Heart right ventricle (tissue), 16 donors: Measurements from ENCODE around the gene AIM2. TPM values are rescaled to one million over a fixed set of nuclear protein-coding genes. Genes with fewer than 3 reads are reported as not detected.

Source experiments
- ATAC-seq, 8 donors: fragments of 200-7000 bp; cut with Tn5 transposase; one replicate each; pipeline ENCODE4 v1.9.1; 2020; ENCODE audit warnings: mild to moderate bottlenecking in 8 of 8, moderate library complexity in 8 of 8, moderate number of reproducible peaks in 1 of 8
- DNase-seq, 2 donors: peaks; one replicate each; pipeline ENCODE4 v3.0.0-alpha.2; 2020
- H3K27ac ChIP-seq, 10 donors: fragments of 200-600 bp; sonication (generic) in 2 of 10; one replicate each; pipeline versions ENCODE4 v1.5.0 to v1.8.0; 2020 to 2022; ENCODE audit warnings: mild to moderate bottlenecking in 3 of 10
- H3K27me3 ChIP-seq, 7 donors: fragments of 200-600 bp; one replicate each; pipeline ENCODE4 v1.8.0; 2021 to 2022; ENCODE audit warnings: mild to moderate bottlenecking in 2 of 7
- H3K36me3 ChIP-seq, 9 donors: fragments of 200-600 bp; sonication (generic) in 1 of 9; one replicate each; pipeline versions ENCODE4 v1.5.0 to v1.8.0; 2020 to 2022; ENCODE audit warnings: mild to moderate bottlenecking in 2 of 9
- H3K4me1 ChIP-seq, 9 donors: fragments of 200-600 bp; sonication (generic) in 1 of 9; one replicate each; pipeline versions ENCODE4 v1.5.0 to v1.8.0; 2020 to 2022; ENCODE audit warnings: mild to moderate bottlenecking in 4 of 9
- H3K4me3 ChIP-seq, 10 donors: fragments of 200-600 bp; sonication (generic) in 2 of 10; one replicate each; pipeline versions ENCODE4 v1.5.0 to v1.8.0; 2020 to 2022; ENCODE audit warnings: mild to moderate bottlenecking in 7 of 10, moderate library complexity in 2 of 10
- H3K9me3 ChIP-seq, 11 donors: fragments of 200-600 bp in 10 of 11; sonication (generic) in 2 of 11; one replicate each; pipeline versions ENCODE4 v1.5.0 to v1.8.0; 2013 to 2022; ENCODE audit warnings: mild to moderate bottlenecking in 2 of 11, control low read depth in 1 of 11, moderate library complexity in 1 of 11
- CTCF ChIP-seq, 9 donors: fragments of 200-600 bp; sonication (generic) in 2 of 9; IDR thresholded peaks; one replicate each; pipeline versions ENCODE4 v1.5.0 to v1.8.0; 2021 to 2022; ENCODE audit warnings: antibody characterized with exemption in 9 of 9, mild to moderate bottlenecking in 5 of 9, moderate library complexity in 1 of 9
- WGBS, 2 donors: extraction: QIAGEN DNeasy Blood & Tissue Kit; methylation state at CpG; one replicate each; pipeline ENCODE4 v1.1.7; 2013; ENCODE audit warnings: inconsistent platforms in 1 of 2; 5-methylcytosine and 5-hydroxymethylcytosine counted together
- intact Hi-C, 10 donors: fragments of 100-400 bp; cut with DNase I; formaldehyde crosslinking; loops; one replicate each; pipeline versions ENCODE4 v1.11.1 to v1.14.2; 2022
- polyA plus RNA-seq, 2 donors: library from polyadenylated mRNA; stranded (reverse); fragments of 200-250 nt; gene quantifications; one replicate each; pipeline ENCODE4 v1.2.3, GENCODE V29; 2013
- total RNA-seq, 10 donors: library from RNA; stranded (reverse); fragmentation: NEBNext Ultra II Directional in 3 of 10; extraction: Animal tissue kit (Norgen Biotek cat#: 25700) in 3 of 10; gene quantifications; one replicate each; pipeline versions ENCODE4 v1.2.1 to v1.2.4, GENCODE V29; 2021 to 2023
- donor health status: Arrhythmogenic right ventricular cardiomyopathy.
- donor health status: ischemic (EF 13 %, LVEDD 7.1; RV severe dilation, severe dysfunction).
- donor health status: healthy with polysubstance abuse.
- donor health status: DM: no; HTN: yes; CAD: no.
- donor health status: DM: no; HTN: no; CAD: no.
- donor health status: ischemic (EF 25% LVEDD 6.9; RV normal size, moderate dysfunction).
- donor health status: ischemic (EF 25% LVEDD 5.7; RV mildly dilated, moderate dysfunction).
- donor health status: healthy.
- donor health status: DM: yes; HTN: yes; CAD: no.
- donor health status: Ischemic cardiomyopathy.
- donor health status: ischemic (EF 35%, LVEDD 5.7; RV mildly dilated, moderate dysfunction).
- donor health status: nonischemic (EF 11% LVEDD 7.7; RV severe dilation, severe dysfunction).
- donor health status: DM: yes; HTN: yes; CAD: no.
- donor health status: PGD.
- donor health status: ischemic (EF 29% LVEDD 5.4; RV normal size, mild dysfunction).
- donor health status: nonischemic (EF 23%, LVEDD 6.1; RV moderate dilation, normal function).

Gene AIM2
- total and polyA plus RNA-seq, 12 donors, result 0.03 to 1.8 (median 0.56) TPM; not detected in 6

DNA sequence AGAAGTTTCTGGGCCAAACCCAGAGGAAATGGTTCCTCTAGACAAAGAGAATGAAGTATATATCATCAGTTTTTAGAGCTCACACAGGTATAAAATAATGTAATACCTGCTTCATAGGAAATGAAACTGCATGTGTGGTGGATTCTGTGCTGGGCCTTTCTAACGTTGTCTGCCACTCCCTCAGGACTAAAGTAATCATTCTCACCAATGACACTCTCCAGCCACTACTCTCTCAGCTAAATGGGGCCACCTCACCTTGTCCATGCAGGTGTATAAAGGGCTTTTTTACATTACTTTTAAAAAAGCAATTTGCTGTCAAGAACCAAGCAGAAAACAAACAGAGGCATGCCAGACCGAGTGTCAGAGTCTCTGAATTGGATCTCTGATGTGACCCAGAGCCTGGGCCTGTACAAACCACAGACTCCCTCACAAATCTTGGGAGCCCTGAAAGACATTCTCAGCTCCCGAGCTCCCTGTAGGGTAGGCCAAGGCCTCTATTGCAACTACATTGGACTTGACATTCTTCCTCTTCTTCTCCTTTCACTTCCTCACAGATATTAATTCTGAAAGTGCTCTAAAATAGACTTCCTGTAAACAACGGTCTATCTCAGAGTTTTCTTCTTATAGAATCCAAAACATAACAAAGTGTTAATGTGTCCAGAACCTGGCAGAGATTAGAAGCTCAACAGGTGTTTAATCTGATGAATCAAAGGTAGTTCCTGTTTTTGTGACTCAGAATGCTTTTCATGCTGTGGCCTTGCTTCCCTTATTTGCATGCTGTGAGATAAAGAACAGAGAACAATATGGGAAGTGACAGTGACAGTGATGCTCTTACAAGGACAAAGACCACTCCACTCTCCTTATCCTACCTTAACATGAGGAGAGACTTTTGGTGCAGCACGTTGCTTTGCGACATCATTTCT is 8.6 kb downstream of the AIM2 start:
- 49 to 51% methylated on average over 6 of the region's 6 CpGs for WGBS, 2 donors
- ATAC-seq (peak in 5 of 8 donors; percentile 39 to 77 (median 61)), DNase-seq (no peak)
- peaks cover 0 to 25% (median 0%) of the 10 kb centered on the region in 9 donors for H3K4me1 ChIP-seq
- no peak for TF ChIP-seq CTCF (IDR thresholded peaks at IDR 0.05)
- H3K4me3 ChIP-seq, result peak overlapping the region in 1 of 10 donors; percentile 3
- no peaks in the 10 kb centered on the region for H3K27me3 ChIP-seq
- peak overlapping the region in 3 of 10 donors; percentile 2 to 81 (median 33) for H3K27ac ChIP-seq
- no peaks in the 10 kb centered on the region for H3K36me3 ChIP-seq
- no peaks in the 10 kb centered on the region for H3K9me3 ChIP-seq
- intact Hi-C loops, result no loop called here

- peaks cover 0 to 25% (median 0%) of the 10 kb centered on the region in 9 donors for H3K4me1 ChIP-seq
- WGBS, 2 donors, result 73 to 79% methylated on average over 4 of the region's 4 CpGs
- DNase-seq (no peak), ATAC-seq (no peak)
- intact Hi-C loops, result no loop called here
- H3K4me3 ChIP-seq, result no peak overlapping the region
- no peak for TF ChIP-seq CTCF (IDR thresholded peaks at IDR 0.05)
- H3K27ac ChIP-seq, result no peak overlapping the region
- H3K36me3 ChIP-seq, result no peaks in the 10 kb centered on the region
- no peaks in the 10 kb centered on the region for H3K9me3 ChIP-seq
- no peaks in the 10 kb centered on the region for H3K27me3 ChIP-seq
Measured at GRCh38 chr1:159066108-159066507, 10.5 kb downstream of the AIM2 start.

DNA sequence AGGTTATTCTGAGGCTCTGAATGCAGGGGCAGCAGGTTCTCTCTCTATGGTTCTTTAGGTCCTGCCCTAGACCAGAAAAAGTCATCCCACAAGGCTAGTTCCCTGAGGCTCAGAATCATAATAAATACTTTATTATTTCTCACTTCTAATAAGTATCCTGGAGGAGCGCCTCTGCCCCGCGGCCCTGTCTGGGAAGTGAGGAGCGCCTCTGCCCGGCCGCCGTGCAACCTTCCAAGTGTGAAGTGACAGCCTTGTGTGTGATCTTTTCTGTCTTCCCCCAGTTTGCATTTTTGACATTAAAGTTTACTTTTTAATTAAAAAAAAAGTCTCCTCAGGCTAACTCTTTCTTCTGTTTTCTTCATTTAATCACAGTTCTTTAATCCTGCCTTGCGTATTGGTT is 11.5 kb downstream of the AIM2 start:
- WGBS, 2 donors, result 96 to 98% methylated on average over 8 of the region's 8 CpGs
- Histone ChIP-seq H3K27ac (no peak overlapping the region), H3K9me3 (no peaks in the 10 kb centered on the region), H3K4me3 (no peak overlapping the region), H3K27me3 (no peaks in the 10 kb centered on the region), H3K4me1 (peaks cover 0 to 25% (median 0%) of the 10 kb centered on the region in 9 donors), H3K36me3 (no peaks in the 10 kb centered on the region)
- intact Hi-C loops, result no loop called here
- no peak for DNase-seq
- ATAC-seq, result no peak
- TF ChIP-seq CTCF (IDR thresholded peaks at IDR 0.05), result no peak

DNA sequence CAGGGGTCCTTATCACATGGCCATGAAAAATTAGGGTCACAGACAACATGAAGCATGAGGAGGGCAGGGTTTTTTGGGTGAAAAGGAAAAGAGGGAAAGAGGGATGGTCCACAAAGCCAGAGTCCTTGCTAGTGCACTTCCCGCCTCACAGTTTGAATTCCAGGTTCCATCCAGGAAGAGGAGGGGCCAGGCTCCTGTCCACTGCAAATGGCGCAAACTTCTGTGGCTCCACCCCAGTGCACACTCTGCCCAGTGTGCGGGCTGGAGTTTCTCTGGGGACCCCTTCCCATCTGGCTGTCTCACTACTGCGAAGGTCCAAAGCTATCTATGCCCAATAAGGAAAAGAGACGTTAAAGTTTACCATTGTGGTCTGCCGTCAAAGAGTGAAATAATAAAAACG is 17.8 kb downstream of the AIM2 start:
- Histone ChIP-seq H3K27ac (no peak overlapping the region), H3K4me1 (peaks cover 0 to 27% (median 11%) of the 10 kb centered on the region in 9 donors), H3K27me3 (no peaks in the 10 kb centered on the region), H3K36me3 (peaks cover 0 to 45% (median 0%) of the 10 kb centered on the region in 9 donors), H3K4me3 (no peak overlapping the region), H3K9me3 (no peaks in the 10 kb centered on the region)
- TF ChIP-seq CTCF (IDR thresholded peaks at IDR 0.05), result no peak
- 79 to 82% methylated on average over 7 of the region's 7 CpGs for WGBS, 2 donors
- DNase-seq (no peak), ATAC-seq (no peak)
- intact Hi-C loops, result loop anchor here in 1 of 10 donors (10.0 kb wide), 1 partner anchor 726 kb away; the partner anchor contains the start of gene DUSP23
